SH-SY5Y (cell line): Measurements from ENCODE around the gene ZFAND2A.

Experiments
- GATA2 ChIP-seq: IDR thresholded peaks from 2 replicates; pipeline ENCODE4 v1.6.1; 2011; ENCODE audit warnings: mild to moderate bottlenecking, low read depth, low read length
- GATA3 ChIP-seq: IDR thresholded peaks from 2 replicates; pipeline ENCODE4 v1.6.1; 2011; ENCODE audit warnings: low read depth, mild to moderate bottlenecking, low read length, moderate library complexity

DNA sequence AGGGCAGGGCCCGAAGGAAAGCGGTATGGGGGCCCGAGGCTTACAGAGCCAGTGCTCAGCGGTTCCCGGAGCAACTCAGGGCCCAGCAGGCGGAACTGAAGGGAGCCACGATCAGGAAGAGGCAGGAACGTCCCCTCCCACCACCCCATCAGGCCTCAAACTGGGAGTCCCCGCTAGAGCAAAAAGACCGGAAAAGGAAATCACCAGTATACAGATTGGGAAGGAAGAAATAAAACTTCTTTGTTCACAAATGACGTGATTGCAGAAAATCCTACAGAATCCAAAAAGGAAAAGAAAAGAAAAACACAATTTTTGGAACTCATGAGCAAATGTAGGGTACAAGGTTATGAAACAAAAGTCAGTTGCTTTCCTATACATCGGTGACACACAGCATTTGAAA, 21.6 kb upstream of the ZFAND2A start:
- TF ChIP-seq GATA2 (no peak), GATA3 (no peak)
